PC-3 (cell line): ENCODE data around the gene HCCS. TPM values are rescaled to one million over a fixed set of nuclear protein-coding genes. Genes with fewer than 3 reads are reported as not detected.

Experiments
- ATAC-seq: fragments of 200-7000 bp; cut with Tn5 transposase; 2 replicates; pipeline ENCODE4 v1.9.1; 2020; ENCODE audit warnings: mild to moderate bottlenecking, moderate library complexity
- BruUV-seq: library from RNA; stranded (reverse); fragments of 400-500 nt; replicated peaks from 2 replicates; lab custom pipeline; 2021; lab: Mats Ljungman, UMichigan
- CTCF ChIA-PET: fragments of 300-600 bp; sonication (Branson Sonifier 250); formaldehyde crosslinking; loops from one replicate; lab custom pipeline; 2022; ENCODE audit warnings: antibody characterized with exemption; lab: Charles Lee
- POLR2A ChIA-PET: fragments of 300-600 bp; sonication (Branson Sonifier 250); formaldehyde crosslinking; loops from one replicate; lab custom pipeline; 2022; ENCODE audit warnings: antibody characterized with exemption; ENCODE audit not compliant: unreplicated experiment; lab: Charles Lee
- DNase-seq: peaks from one replicate; pipeline ENCODE4 v3.0.0-alpha.2; 2015
- H2AFZ ChIP-seq: fragments of 300-600 bp; sonication (generic); 2 replicates; pipeline ENCODE4 v1.6.0; 2016; ENCODE audit warnings: antibody characterized with exemption, low read length
- H3F3A ChIP-seq: fragments of 300-600 bp; sonication (generic); one replicate; pipeline ENCODE4 v1.6.0; 2017; ENCODE audit warnings: antibody characterized with exemption, low read length, control low read depth, mild to moderate bottlenecking; ENCODE audit not compliant: unreplicated experiment
- H3K27ac ChIP-seq: fragments of 300-600 bp; sonication (generic); 2 replicates; pipeline ENCODE4 v1.5.1; 2016; ENCODE audit warnings: mild to moderate bottlenecking, low read length
- H3K27me3 ChIP-seq: fragments of 300-600 bp; sonication (generic); 2 replicates; pipeline ENCODE4 v1.6.1; 2016; ENCODE audit warnings: low read length, mixed read lengths
- H3K36me3 ChIP-seq: fragments of 300-600 bp; sonication (generic); 2 replicates; pipeline ENCODE4 v1.6.1; 2016; ENCODE audit warnings: low read depth, mixed run types, low read length, mixed read lengths
- H3K4me1 ChIP-seq: fragments of 300-600 bp; sonication (generic); 2 replicates; pipeline ENCODE4 v1.5.1; 2016; ENCODE audit warnings: low read length; ENCODE audit not compliant: insufficient read depth
- H3K4me2 ChIP-seq: fragments of 300-600 bp; sonication (generic); 2 replicates; pipeline ENCODE4 v1.6.0; 2016; ENCODE audit warnings: low read length
- H3K4me3 ChIP-seq: fragments of 300-600 bp; sonication (generic); 2 replicates; pipeline ENCODE4 v1.5.1; 2016; ENCODE audit warnings: mild to moderate bottlenecking, low read length, mixed read lengths
- H3K79me2 ChIP-seq: fragments of 300-600 bp; sonication (generic); 2 replicates; pipeline ENCODE4 v1.6.1; 2017; ENCODE audit warnings: low read length, mixed read lengths
- H3K9ac ChIP-seq: fragments of 300-600 bp; sonication (generic); 2 replicates; pipeline ENCODE4 v1.6.0; 2016; ENCODE audit warnings: mild to moderate bottlenecking, low read length
- H3K9me2 ChIP-seq: fragments of 300-600 bp; sonication (generic); replicated peaks from 2 replicates; pipeline ENCODE4 v1.6.1; 2016; ENCODE audit warnings: mixed run types, low read length, mixed read lengths
- H3K9me3 ChIP-seq: fragments of 300-600 bp; sonication (generic); 2 replicates; pipeline ENCODE4 v1.6.1; 2016; ENCODE audit warnings: low read length, mixed read lengths
- H4K20me1 ChIP-seq: fragments of 300-600 bp; sonication (generic); 2 replicates; pipeline ENCODE4 v1.6.1; 2016; ENCODE audit warnings: low read length, mixed read lengths
- CTCF ChIP-seq: fragments of 300-600 bp; sonication (generic); conservative IDR thresholded peaks from 2 replicates; pipeline ENCODE4 v1.5.1; 2017; ENCODE audit warnings: antibody characterized with exemption, low read depth, mild to moderate bottlenecking, low read length
- EZH2 ChIP-seq: fragments of 300-600 bp; sonication (generic); IDR thresholded peaks from one replicate; pipeline ENCODE4 v1.6.1; 2017; ENCODE audit warnings: antibody characterized with exemption, mild to moderate bottlenecking, low read length; ENCODE audit not compliant: unreplicated experiment
- EZH2phosphoT487 ChIP-seq: fragments of 300-600 bp; sonication (generic); IDR thresholded peaks from 2 replicates; pipeline ENCODE4 v1.6.1; 2018; ENCODE audit warnings: mild to moderate bottlenecking, antibody characterized with exemption, low read length, borderline replicate concordance
- intact Hi-C: fragments of 100-400 bp; cut with micrococcal nuclease; formaldehyde crosslinking; loops from 2 replicates; pipeline ENCODE4 v1.9.0; 2023
- total RNA-seq: library from RNA; depleted of rRNA; stranded (reverse); fragments of >200 nt; gene quantifications from 2 replicates; pipeline ENCODE4 v1.2.3, GENCODE V29; 2014

Gene HCCS
- total RNA-seq, 1 experiment from 2014 or later: 54.4 TPM

DNA sequence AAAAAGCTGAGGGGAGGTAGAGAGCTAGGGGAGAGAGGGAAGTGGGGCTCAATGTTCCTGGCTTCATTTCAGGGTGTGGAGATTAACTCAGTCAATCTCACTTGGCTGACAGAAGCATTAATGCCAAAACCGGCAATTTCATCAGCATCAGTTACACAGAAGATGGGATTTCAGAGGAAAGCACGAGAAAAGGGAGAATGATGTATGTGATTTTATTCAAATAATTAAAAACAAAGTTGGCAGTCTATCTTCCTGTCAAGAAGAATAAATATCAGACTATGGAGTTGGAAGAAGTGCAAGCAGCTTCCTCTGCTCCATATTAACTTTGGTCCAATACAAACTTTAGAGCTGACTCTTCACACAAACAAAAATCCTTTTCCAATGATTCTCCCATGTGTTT lies 29.6 kb upstream of the HCCS start:
- Histone ChIP-seq H3K9me3 (no peaks in the 10 kb centered on the region), H3K36me3 (no peaks in the 10 kb centered on the region), H3K27me3 (no peaks in the 10 kb centered on the region), H3K27ac (no peak overlapping the region), H3K4me2 (no peak overlapping the region), H3F3A (no peaks in the 10 kb centered on the region), H4K20me1 (no peaks in the 10 kb centered on the region), H3K4me3 (no peak overlapping the region), H2AFZ (no peak overlapping the region), H3K9me2 (no peaks in the 10 kb centered on the region), H3K9ac (no peak overlapping the region), H3K79me2 (no peaks in the 10 kb centered on the region), H3K4me1 (no peaks in the 10 kb centered on the region)
- CTCF ChIA-PET: no interaction called here
- no peak for ATAC-seq
- no peak for TF ChIP-seq EZH2
- TF ChIP-seq EZH2phosphoT487: no peak
- TF ChIP-seq CTCF: no peak
- intact Hi-C loops: no loop called here
- DNase-seq: no peak
- BruUV-seq: no TSS peak
- POLR2A ChIA-PET: no interaction called here

GRCh38 chrX:11085305-11085704 lies 25.8 kb upstream of the HCCS start:
- no TSS peak for BruUV-seq
- Histone ChIP-seq H2AFZ (no peak overlapping the region), H3K9me2 (no peaks in the 10 kb centered on the region), H3K27ac (no peak overlapping the region), H3K36me3 (no peaks in the 10 kb centered on the region), H4K20me1 (no peaks in the 10 kb centered on the region), H3K79me2 (no peaks in the 10 kb centered on the region), H3K4me1 (no peaks in the 10 kb centered on the region), H3F3A (no peaks in the 10 kb centered on the region), H3K4me3 (no peak overlapping the region), H3K9ac (no peak overlapping the region), H3K4me2 (no peak overlapping the region), H3K27me3 (no peaks in the 10 kb centered on the region), H3K9me3 (peaks cover 8% of the 10 kb centered on the region)
- no peak for ATAC-seq
- ChIA-PET POLR2A (no interaction called here), CTCF (no interaction called here)
- intact Hi-C loops: no loop called here
- no peak for TF ChIP-seq EZH2phosphoT487
- TF ChIP-seq EZH2: no peak
- TF ChIP-seq CTCF: no peak
- DNase-seq: no peak

DNA sequence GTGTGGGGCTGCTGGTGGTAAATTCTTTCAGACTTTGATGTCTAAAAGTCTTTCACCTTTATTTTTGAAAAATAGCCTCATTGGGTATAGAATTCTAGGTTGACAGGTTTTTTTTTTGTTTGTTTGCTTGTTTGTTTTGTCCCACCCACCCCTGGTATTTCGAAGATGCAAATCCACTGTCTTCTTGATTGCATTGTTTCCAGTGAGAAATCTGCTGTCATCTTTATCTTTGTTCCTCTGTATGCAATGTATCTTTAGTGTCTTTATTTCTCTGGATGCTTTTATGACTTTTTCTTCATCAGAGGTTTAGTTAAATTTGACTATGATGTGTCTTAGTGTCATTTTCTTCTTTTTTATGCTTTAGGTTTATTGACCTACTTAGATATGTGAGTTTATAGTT lies 21.3 kb upstream of the HCCS start:
- no peak overlapping the region for H3K27ac ChIP-seq
- peaks cover 12% of the 10 kb centered on the region for H3K9me3 ChIP-seq
- no peaks in the 10 kb centered on the region for H3K36me3 ChIP-seq
- ChIA-PET CTCF (no interaction called here), POLR2A (no interaction called here)
- H3K4me2 ChIP-seq: no peak overlapping the region
- intact Hi-C loops: no loop called here
- DNase-seq (no peak), ATAC-seq (no peak)
- H2AFZ ChIP-seq: no peak overlapping the region
- no peaks in the 10 kb centered on the region for H4K20me1 ChIP-seq
- no peaks in the 10 kb centered on the region for H3K9me2 ChIP-seq
- H3K4me3 ChIP-seq: no peak overlapping the region
- TF ChIP-seq EZH2phosphoT487 (no peak), CTCF (no peak), EZH2 (no peak)
- BruUV-seq: no TSS peak
- no peaks in the 10 kb centered on the region for H3K4me1 ChIP-seq
- no peaks in the 10 kb centered on the region for H3K27me3 ChIP-seq
- H3K79me2 ChIP-seq: no peaks in the 10 kb centered on the region
- no peaks in the 10 kb centered on the region for H3F3A ChIP-seq
- H3K9ac ChIP-seq: no peak overlapping the region
